NCI-H510A (cell line): ENCODE results near the gene LAMTOR5.
"Not testable (repeated sequence)": the region's sequence is repeated elsewhere in the genome, so short reads cannot be mapped to it uniquely, and the experiment has no call there.

Experiments
- DNase-seq: peaks from one replicate; lab custom pipeline; 2025; lab: John Stamatoyannopoulos, UW

LAMTOR5 gene

GRCh38 chr1:110426854-110427253 lies 19.4 kb upstream of the LAMTOR5 start:
- DNase-seq = no peak

DNA sequence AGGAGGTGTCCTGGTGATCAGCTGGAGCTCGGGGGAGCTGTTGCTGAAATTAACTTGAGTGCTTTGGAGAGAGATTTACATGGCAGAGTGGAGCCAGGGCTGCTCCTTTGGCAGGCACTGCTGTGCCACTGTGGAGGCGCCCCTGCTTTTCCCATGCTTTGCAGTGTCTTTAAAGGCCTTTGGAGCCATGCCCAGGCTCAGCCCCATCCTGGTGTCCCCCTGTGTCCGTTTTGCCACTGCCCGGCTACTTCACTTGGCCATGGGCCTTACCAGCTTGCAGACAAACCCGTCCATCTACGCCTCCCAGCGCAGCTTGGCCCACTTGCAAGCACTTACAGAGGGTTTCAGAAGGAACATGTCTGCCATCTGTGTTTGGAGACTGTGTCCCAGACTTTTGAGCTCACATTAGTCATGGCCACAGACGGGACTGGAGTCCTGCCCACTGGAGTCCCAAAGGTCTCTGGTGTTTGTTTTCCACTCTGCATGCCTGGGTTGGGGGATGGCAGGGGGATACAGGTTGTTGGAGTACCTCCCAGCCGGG lies 18.2 kb upstream of the LAMTOR5 start:
- DNase-seq = no peak

GRCh38 chr1:110424699-110425611 lies 17.5 kb upstream of the LAMTOR5 start:
- DNase-seq = no peak

DNA sequence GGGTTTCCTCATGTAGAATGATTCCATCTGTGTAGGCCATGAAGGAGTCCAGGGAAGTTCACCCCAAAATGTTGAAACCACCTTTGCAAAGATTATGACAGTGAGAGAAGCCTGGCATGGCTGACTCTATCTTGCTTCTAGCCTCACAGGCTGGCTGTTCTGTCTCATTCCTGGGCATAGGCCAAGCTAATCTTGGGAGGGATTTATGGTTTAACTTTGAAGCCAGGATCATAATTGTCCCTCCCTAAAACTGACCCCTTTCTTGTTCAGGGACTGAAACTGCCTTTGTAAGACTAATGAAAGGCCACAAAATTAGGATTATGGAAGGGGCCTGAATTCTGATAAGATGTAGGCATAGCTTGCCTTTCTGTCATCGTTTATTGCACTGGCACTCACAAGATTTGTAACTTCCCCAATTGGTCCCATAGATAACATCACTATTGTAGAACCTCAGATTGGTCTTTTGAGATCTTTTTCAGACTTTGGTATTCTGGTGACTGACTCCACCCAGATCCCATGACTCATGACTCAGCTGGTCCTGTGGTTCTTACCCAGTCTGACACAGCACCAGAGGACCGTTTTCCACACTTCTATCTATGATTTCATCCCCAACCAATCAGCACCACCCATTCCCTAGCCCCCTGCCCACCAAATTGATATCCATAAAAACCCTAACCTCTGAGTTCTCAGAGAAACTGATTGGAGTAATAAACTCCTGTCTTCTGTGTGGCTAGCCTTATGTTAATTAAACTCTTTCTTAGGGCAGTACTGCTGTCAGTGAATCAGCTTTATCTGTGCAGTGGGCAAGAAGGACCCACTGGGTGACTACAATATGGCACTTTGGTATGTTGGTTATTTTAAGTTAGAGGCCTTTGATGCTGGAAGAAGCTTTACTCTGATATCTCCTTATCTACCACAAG lies 13.6 kb upstream of the LAMTOR5 start:
- DNase-seq = no peak

- DNase-seq = no peak
Observed at GRCh38 chr1:110420023-110420662, 12.6 kb upstream of the LAMTOR5 start.

DNA sequence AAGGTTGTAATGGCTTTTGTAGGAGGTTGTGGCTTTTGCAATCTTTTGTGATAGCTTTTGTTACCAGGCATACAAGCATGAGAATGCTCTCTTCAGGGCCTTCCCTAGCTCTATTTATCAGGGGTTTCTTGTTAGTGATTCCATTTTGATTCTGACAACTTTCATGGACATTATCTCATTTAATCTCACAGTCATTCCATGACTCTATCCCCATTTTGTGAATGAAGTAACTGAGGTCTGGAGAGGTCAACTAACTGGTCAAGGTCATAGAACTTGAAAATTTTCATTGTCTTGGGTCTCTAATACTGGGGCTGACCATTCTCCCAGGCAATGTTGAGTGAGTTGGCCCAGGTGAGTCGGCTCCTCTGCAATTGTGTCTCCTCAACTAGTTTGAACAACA lies 11.2 kb upstream of the LAMTOR5 start:
- DNase-seq = no peak

- not testable (repeated sequence) for DNase-seq
Observed at GRCh38 chr1:110413045-110413444, 5.6 kb upstream of the LAMTOR5 start.

GRCh38 chr1:110412576-110412975 lies 5.1 kb upstream of the LAMTOR5 start:
- DNase-seq = no peak

DNA sequence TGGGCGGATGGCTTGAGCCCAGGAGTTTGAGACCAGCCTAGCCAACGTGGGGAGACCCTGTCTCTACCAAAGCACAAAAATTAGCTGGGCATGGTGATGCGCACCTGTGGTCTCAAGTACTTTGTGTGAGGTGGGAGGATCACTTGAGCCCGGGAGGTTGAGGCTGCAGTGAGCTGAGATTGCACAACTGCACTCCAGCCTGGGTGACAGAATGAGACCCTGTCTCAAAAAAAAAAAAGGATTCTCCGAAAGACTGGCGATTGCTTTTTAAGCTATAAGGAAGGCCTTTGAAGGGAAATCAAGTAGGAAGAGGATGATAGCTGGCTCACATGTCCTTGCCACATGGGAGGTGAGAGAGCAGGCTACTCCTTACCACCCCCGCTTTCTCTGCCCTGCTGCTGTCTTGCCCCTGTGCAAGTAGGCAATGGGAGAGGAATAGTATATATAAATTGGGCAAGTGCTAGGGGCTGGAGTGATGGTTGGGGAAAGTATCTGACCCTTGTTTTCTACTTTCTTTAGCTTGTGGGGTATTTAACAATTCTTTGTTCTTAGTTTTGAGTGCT lies 3.8 kb upstream of the LAMTOR5 start:
- no peak for DNase-seq

DNA sequence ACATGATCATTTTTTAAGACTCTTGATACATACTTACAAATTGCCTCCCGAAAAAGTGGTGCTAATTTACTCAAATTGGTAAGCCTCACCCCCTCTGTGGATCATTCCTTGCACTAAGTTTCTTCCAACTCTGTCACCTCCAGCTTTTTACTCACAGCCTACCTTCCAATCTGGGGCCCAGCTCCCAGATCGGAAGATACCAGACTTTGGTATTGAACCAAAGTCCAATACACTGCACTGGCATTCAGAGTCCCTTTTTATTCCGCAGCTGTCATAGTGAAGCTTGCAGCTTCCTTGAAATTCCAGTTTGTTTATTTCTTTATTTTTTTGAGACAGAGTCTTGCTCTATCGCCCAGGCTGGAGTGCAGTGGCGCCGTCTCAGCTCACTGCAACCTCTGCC lies 1.8 kb upstream of the LAMTOR5 start:
- DNase-seq = no peak

- DNase-seq = no peak
Observed at GRCh38 chr1:110408488-110408887, 994 bp upstream of the LAMTOR5 start.

DNA sequence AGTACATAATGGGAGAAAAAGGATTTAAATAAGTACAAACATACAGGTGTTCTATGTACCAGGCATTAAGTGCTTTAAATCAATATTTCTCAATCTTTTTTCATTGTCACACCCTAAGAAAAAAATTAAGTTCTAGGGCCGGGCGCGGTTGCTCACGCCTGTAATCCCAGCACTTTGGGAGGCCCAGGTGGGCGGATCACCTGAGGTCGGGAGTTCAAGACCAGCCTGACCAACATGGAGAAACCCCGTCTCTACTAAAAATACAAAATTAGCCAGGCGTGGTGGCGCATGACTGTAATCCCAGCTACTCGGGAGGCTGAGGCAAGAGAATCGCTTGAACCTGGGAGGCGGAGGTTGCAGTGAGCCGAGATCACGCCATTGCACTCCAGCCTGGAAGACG lies 1.1 kb downstream of the LAMTOR5 start:
- not testable (repeated sequence) for DNase-seq

GRCh38 chr1:110404401-110404800 lies 3.1 kb downstream of the LAMTOR5 start:
- DNase-seq = no peak

- no peak for DNase-seq
Observed at GRCh38 chr1:110403805-110404204, 3.7 kb downstream of the LAMTOR5 start.

DNA sequence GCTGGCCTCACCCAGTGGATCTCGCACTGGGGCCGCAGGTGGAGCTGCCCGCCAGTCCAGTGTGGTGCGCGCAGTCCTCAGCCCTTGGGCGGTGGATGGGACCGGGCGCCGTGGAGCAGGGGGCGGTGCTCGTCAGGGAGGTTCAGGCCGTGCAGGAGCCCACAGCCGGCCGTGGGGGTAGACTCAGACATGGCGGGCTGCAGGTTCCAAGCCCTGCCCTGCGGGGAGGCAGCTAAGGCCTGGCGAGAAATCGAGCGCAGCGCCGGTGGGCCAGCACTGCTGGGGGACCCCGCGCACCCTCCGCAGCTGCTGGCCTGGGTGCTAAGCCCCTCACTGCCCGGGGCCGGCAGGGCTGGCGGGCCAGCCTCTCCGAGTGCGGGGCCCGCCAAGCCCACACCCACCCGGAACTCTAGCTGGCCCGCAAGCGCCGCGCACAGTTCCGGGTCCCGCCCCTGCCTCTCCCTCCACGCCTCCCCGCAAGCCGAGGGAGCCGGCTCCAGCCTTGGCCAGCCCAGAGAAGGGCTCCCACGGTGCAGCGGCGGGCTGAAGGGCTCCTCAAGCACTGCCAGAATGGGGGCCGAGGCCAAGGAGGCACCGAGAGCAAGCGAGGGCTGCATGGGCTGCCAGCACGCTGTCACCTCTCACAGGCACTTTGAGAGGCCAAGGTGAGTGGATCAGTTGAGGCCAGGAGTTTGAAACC lies 11.1 kb downstream of the LAMTOR5 start:
- not testable (repeated sequence) for DNase-seq

GRCh38 chr1:110394493-110394820 lies 13.0 kb downstream of the LAMTOR5 start:
- no peak for DNase-seq

- no peak for DNase-seq
Observed at GRCh38 chr1:110393691-110394492, 13.6 kb downstream of the LAMTOR5 start.

GRCh38 chr1:110393286-110393685 lies 14.2 kb downstream of the LAMTOR5 start:
- DNase-seq = no peak

DNA sequence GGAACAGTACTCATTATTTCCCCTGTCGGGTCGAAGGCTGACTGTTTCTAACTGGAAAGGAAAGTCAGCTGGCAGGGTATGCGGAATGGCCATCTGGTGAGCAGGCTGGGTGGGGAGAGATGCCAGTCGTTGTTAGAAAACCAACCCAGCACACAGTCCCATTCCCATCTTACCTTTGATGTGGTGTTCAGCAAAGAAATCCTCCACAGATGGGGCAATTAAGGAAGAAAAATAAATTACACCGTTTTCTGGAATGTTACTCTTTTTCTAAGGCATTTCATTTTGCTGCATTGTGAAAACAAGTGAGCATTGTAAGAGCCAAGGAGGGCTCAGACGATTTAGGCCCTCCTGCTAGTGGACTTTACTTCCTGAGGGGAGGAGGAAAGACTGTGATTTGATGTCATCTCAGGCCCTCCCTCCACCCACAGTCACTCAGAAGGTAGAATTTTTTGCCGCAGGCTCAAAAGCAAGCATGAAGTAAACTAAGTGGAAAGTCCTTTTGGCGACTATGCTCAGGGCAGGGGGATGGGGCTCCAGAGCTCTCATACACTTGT lies 16.7 kb downstream of the LAMTOR5 start, which contains the start of gene SLC16A4:
Gene SLC16A4 (minus strand): TSS at position 335 of the 554 bp plus-strand sequence. CDS start 1,703 bp downstream, outside the sequence.
- DNase-seq = no peak

DNA sequence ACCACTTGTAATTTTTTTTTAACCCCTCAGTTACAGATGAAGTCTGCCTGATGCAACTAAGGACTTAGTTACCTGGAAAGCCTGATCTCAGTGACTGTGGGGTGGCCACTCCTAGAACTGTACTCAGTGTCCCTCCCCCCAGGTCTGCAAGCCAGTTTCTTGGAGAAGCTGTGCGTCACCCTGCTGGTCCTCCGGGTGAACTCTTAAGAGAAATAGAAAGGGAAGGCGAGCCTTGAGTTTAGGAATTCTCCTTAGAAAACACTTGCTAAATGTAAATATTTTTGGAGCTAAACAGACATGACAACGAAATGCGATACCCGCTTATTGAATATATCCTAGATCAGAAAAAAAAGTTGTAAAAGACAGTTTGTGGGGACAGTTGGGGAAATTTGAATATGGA lies 17.4 kb downstream of the LAMTOR5 start:
- no peak for DNase-seq
